HL-60 (cell line): Measurements from ENCODE around the gene CLDN7.
A peak's percentile ranks its signal among the peaks of the same experiment; 100 is the strongest.

Experiments used
- DNase-seq, 2 experiments: peaks; one replicate each; pipeline ENCODE4 v3.0.0-alpha.2; 2010 to 2020; ENCODE audit warnings: low read depth in 1 of 2, low spot score in 1 of 2
- H3K27ac ChIP-seq: fragments of 250-450 bp; sonication (Bioruptor Pico); replicated peaks from 2 replicates; pipeline ENCODE4 v1.5.1; 2020; ENCODE audit warnings: mild to moderate bottlenecking, moderate library complexity
- H3K27me3 ChIP-seq: fragments of 250-450 bp; sonication (Bioruptor Pico); 2 replicates; pipeline ENCODE4 v1.5.1; 2021; ENCODE audit warnings: mild to moderate bottlenecking, moderate library complexity; ENCODE audit not compliant: insufficient read depth, poor library complexity, severe bottlenecking
- H3K4me3 ChIP-seq: replicated peaks from 2 replicates; pipeline ENCODE4 v1.5.1; 2011; ENCODE audit warnings: mild to moderate bottlenecking, control low read depth, low read length; ENCODE audit not compliant: insufficient read depth
- CTCF ChIP-seq: IDR thresholded peaks from one replicate; pipeline ENCODE4 v1.5.1; 2011; ENCODE audit warnings: low read length, control low read depth, inconsistent platforms; ENCODE audit not compliant: insufficient read depth
- GABPA ChIP-seq: IDR thresholded peaks from 2 replicates; pipeline ENCODE4 v1.6.1; 2012; ENCODE audit warnings: low read depth
- POLR2AphosphoS5 ChIP-seq: IDR thresholded peaks from 2 replicates; pipeline ENCODE4 v1.6.1; 2012; ENCODE audit warnings: low read depth
- REST ChIP-seq: IDR thresholded peaks from 2 replicates; pipeline ENCODE4 v1.6.1; 2012; ENCODE audit warnings: low read depth; ENCODE audit not compliant: insufficient replicate concordance
- SPI1 ChIP-seq: IDR thresholded peaks from 2 replicates; pipeline ENCODE4 v1.6.1; 2012; ENCODE audit warnings: low read depth, mild to moderate bottlenecking, borderline replicate concordance

CLDN7 gene

GRCh38 chr17:7296189-7296861 is 34.0 kb upstream of the CLDN7 start:
- no peak overlapping the region for H3K4me3 ChIP-seq

GRCh38 chr17:7295230-7296180 is 33.2 kb upstream of the CLDN7 start:
- no peak for DNase-seq
- no peak overlapping the region for H3K4me3 ChIP-seq
- H3K27ac ChIP-seq, result no peak overlapping the region
- TF ChIP-seq CTCF, result no peak
- TF ChIP-seq REST, result no peak
- no peak for TF ChIP-seq GABPA
- no peak for TF ChIP-seq SPI1
- TF ChIP-seq POLR2AphosphoS5, result no peak
- peaks cover 2% of the 10 kb centered on the region for H3K27me3 ChIP-seq

More at GRCh38 chr17:7296189-7296861, 34.0 kb upstream of the CLDN7 start:
- Histone ChIP-seq H3K27me3 (peaks cover 2% of the 10 kb centered on the region), H3K27ac (no peak overlapping the region)
- TF ChIP-seq GABPA (no peak), POLR2AphosphoS5 (no peak), REST (no peak), SPI1 (no peak), CTCF (peak; percentile 3)
- peak in 1 of 2 experiments; percentile 42 for DNase-seq

GRCh38 chr17:7294614-7295153 is 32.4 kb upstream of the CLDN7 start, which contains the start of gene YBX2:
Gene YBX2 (minus strand): TSS chr17:7294639. CDS start chr17:7294500, 139 bp downstream.
- peak in 1 of 2 experiments; percentile 25 for DNase-seq
- peak within 1 kb of the TSS; percentile 20 for H3K4me3 ChIP-seq
- no peak within 1 kb of the TSS for H3K27ac ChIP-seq
- TF ChIP-seq SPI1, result no peak
- TF ChIP-seq GABPA, result no peak
- no peak for TF ChIP-seq POLR2AphosphoS5
- TF ChIP-seq REST, result no peak
- TF ChIP-seq CTCF, result no peak
- H3K27me3 ChIP-seq, result peaks cover 2% of the 10 kb centered on the region
